HG02852 (cell line): ENCODE measurements around the gene BSND.
"Not testable (repeated sequence)": the region's sequence is repeated elsewhere in the genome, so short reads cannot be mapped to it uniquely, and the experiment has no call there.

ENCODE experiments used
- ATAC-seq: cut with Tn5 transposase; IDR thresholded peaks from one replicate; pipeline ENCODE4 v1.9.1; 2021; ENCODE audit warnings: mild to moderate bottlenecking, moderate library complexity; ENCODE audit not compliant: unreplicated experiment

Gene BSND

DNA sequence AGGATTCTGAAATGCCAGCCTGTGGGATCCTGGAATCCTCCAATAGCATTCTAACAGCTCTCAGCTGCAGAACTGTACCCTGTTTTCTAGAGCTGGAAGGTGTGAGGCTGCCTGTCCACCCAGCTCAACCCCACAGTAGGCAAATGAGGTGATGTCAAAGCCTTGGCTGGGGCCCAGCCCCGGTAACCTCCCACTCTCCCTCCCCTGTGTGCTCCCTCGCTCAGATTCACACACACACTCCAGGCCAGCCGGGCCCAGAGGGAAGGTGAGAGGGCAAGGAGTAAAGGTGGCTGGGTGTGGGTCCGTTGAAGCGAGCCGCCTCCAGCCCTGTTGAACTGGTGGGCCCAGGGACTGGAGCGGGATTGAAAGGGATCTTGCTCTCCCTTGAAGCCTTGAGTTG lies at the start of gene BSND:
BSND (plus strand) TSS at position 257 of the 400 bp plus-strand sequence. CDS start 254 bp downstream, outside the sequence.
- ATAC-seq: peak; percentile 62

- no peak for ATAC-seq
Measured at GRCh38 chr1:54949053-54949452, 49.7 kb upstream of the BSND start.

DNA sequence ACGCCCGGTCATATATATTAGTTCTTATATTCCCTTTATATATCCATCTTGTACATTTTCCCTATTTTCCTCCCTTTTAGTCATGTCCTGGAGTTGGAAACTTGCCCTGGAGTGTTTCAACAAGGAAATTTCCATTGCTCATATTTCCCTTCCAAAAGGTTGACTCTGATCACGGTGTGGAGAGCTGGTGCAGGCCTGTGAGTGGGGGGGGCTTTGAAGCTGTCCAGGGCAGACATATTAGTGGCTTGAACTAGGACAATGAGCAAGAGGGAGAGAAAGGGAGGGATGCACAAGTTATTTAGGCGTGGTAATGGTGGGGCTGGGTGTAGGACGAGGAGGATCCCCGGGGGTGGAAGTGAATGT lies 48.7 kb upstream of the BSND start:
- ATAC-seq: no peak

- ATAC-seq: no peak
Measured at GRCh38 chr1:54950369-54951163, 48.2 kb upstream of the BSND start.

DNA sequence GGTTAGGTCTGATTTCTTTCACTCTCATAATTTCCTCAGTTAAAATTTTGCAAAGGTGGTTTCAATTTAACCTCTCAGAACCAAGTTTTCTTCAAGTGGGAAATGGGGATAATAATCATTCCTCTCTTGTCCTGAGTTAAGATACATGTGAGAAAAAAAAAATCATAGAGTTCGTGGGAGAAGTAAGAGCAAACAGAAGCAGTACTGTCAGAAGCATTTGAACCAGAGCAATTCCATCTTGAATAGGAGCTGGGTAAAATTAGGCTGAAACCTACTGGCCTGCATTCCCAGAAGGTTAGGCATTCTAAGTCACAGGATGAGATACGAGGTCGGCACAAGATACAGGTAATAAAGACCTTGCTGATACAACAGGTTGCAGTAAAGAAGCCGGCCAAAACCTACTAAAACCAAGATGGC lies 46.9 kb upstream of the BSND start:
- ATAC-seq: no peak

GRCh38 chr1:54952950-54953718 lies 45.6 kb upstream of the BSND start:
- ATAC-seq: no peak

GRCh38 chr1:54953846-54954245 lies 44.9 kb upstream of the BSND start:
- no peak for ATAC-seq

- ATAC-seq: no peak
Measured at GRCh38 chr1:54955359-54955758, 43.4 kb upstream of the BSND start.

DNA sequence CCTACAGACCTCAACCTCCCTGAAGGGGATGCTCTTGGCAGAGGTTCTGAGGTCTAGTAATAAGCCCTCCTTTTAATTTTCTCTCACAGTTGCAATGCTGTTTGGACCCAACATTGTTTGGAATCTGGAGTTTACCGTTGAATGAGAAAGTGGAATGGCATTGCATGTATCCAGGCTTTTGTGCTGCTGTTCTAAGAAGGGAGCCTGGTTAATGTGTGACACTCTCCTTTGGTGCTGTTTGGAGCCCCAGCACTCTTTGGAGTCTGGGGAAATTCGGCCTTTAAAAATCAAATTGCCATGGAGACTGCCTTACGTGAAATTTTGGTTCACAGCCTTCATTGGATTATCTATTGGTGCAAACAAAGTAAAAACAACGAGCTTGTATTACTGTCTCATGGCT lies 42.0 kb upstream of the BSND start:
- no peak for ATAC-seq

DNA sequence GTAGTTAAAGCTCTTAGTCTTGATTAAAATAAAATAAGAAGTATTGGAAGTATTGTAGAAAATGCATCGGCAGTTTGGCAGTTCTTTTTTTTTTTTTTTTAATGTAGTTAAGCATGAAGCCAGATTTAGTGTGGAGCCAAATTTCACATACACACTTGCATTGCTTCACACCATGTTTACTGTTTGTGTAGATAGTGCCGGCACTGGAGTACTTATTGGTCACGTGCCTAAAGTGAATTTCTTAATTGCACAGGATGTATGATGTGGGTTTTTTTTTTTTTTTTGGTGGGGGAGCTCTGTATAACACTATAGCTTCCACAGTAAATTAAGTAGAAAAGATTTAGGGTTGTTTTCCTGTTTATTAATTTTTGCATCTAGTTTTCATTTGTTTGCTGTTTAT lies 39.5 kb upstream of the BSND start:
- ATAC-seq: no peak

- ATAC-seq: no peak
Measured at GRCh38 chr1:54962612-54963395, 35.9 kb upstream of the BSND start.

DNA sequence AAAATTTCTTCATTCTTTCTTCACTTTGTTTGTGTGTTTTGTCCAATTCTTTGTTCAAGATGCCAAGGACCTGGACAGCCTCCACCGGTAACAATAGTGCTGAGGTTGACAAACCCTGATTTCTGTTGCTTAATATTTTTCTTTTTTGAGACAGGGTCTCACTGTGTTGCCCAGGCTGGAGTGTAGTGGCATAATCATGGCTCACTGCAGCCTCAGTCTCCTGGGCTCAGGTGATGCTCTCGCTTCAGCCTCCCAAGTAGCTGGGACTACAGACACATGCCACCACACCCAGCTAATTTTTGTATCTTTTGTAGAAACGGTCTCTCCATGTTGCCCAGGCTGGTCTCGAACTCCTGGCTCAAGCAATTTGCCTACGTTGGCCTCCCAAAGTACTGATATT lies 34.9 kb upstream of the BSND start:
- ATAC-seq: not testable (repeated sequence)

DNA sequence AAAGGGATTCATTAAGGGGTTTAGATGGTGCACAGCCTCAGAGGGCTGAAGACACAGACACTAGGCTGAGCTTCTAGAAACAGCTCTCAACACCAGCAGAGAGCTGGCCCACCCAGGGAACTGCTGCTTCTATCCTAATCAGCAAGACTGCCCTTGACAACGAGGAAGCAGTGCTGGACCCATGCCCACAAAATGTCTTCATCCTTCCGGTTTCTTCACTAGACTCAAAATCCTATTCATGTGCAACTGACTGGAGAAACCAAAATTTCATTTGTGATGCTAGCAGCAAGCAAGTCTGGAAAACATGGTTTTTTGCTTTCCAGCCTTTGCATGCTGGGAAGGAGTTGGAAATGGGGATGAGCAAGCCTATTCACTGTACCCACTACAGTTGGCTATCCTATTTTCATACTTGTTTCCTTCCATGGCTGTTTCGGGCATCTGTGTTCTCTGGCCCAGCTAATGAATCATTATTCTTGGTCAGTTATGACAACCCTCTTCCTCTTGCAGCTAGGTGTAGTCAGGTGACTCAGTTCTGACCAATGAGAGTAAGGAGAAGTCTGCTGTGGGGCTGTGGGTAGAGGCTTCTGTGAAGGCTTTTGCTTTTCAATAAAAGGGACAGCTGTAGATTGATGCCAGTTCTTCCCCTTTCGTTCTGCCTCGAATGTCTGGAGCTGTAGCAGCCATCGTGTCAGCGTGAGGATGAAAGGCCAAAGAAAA lies 33.0 kb upstream of the BSND start:
- peak; percentile 93 for ATAC-seq

DNA sequence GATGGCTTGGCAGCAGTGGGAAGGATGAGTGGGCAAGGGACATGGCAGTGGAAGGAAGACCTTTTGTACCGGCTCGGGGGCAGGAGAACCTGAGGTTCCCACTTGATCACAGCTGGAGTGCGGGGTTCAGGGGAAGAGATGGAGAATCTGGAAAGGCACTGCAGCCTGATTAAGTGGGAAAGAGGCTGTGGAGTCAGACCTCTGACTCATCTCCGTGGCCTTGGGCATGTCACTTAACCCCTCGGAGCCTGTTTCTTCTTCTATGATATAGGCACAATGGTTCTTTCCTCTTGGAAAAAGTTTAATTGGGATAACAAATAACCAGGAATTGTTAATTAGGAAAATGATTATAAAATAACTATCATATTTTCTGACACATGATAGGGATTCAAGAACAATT lies 31.4 kb upstream of the BSND start:
- ATAC-seq: no peak

GRCh38 chr1:54968551-54968950 lies 30.2 kb upstream of the BSND start:
- ATAC-seq: no peak

- no peak for ATAC-seq
Measured at GRCh38 chr1:54969879-54970278, 28.9 kb upstream of the BSND start.

DNA sequence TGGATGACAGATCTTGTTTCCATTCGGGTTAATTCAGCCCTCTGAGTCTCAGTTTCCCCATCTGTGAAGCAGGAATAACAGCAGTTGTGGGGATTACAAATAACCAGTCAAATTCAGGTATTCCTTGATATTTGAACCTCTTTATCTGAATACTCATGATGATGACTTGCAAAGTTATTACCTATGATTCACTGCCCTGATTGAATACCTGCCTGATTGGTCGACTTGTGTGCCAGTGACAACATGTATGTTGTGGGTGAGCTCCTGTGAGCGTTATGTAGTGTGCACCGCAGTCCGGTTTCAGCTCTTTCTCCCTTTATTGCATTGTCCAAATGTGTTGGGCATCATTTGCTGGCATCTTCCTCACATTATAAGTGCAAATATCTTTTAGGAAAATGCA lies 27.8 kb upstream of the BSND start:
- no peak for ATAC-seq

- ATAC-seq: peak; percentile 89
Measured at GRCh38 chr1:54971317-54971791, 27.4 kb upstream of the BSND start.

- ATAC-seq: no peak
Measured at GRCh38 chr1:54972436-54972835, 26.3 kb upstream of the BSND start.

DNA sequence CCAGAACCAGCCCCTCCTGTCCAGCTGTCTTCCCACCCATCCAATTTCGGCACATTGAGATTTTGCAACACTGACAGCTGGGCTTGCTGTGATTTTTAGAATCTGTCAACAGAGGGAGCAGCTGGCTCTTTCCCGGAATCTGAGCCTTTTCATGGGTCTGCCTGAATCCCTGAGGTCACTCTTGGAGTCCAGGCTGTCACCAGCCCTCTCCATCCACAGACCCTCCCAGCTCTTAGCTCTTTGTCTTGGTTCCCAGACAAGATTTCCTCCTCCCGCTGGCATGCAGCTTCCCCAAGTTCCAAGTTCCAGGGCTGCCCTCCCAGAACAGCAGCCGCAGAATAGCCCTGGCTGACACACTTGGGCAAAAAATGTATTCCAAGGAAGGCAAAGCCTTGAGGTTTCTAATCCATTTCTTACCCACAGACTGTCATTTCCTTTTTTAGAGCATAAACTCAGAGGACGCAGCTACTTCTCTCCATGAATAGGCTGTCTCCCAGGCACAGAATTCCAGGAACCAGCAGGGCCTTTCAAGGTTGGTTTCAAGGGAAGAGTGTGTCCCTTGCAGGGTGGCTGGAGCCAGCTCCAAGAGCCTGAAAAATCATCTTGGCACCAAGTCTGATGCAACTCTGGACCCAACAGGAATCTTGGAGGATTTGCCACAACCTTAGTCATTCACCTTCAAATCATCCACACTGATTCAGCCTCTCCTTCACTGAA lies 25.4 kb upstream of the BSND start:
- ATAC-seq: no peak
